HFF-Myc (cell line): ENCODE measurements around the gene HUS1.

Experiments used
- DNase-seq: peaks from one replicate; pipeline ENCODE4 v3.0.0-alpha.2; 2011; ENCODE audit warnings: low read depth; ENCODE audit errors: extremely low read depth
- H3K4me3 ChIP-seq: replicated peaks from 2 replicates; pipeline ENCODE4 v1.5.1; 2011; ENCODE audit warnings: low read depth, mild to moderate bottlenecking, control low read depth, low read length
- TF ChIP-seq, protein P1 (sequence below): IDR thresholded peaks from 2 replicates; pipeline ENCODE4 v1.5.1; 2012; ENCODE audit warnings: mild to moderate bottlenecking, low read depth, low read length, control low read depth; ENCODE audit errors: missing control alignments

HUS1 gene

DNA sequence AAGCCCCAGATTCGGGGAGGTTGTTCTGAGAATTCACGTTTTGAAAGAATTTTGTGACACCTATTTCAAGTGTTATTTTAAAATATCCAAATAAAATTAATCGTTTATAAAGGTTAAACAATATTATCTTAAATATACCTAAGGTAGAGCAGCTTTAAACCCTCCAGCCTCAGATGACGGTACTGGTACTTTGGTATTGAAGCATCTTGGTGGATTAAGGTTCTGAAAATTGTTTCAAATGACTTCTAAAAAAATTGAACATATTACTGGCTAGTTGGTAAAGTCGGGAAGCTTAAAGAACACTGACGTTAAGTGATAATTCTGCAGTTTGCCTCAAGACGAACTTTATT lies 392 bp upstream of the HUS1 start:
- TF ChIP-seq, protein P1, sequence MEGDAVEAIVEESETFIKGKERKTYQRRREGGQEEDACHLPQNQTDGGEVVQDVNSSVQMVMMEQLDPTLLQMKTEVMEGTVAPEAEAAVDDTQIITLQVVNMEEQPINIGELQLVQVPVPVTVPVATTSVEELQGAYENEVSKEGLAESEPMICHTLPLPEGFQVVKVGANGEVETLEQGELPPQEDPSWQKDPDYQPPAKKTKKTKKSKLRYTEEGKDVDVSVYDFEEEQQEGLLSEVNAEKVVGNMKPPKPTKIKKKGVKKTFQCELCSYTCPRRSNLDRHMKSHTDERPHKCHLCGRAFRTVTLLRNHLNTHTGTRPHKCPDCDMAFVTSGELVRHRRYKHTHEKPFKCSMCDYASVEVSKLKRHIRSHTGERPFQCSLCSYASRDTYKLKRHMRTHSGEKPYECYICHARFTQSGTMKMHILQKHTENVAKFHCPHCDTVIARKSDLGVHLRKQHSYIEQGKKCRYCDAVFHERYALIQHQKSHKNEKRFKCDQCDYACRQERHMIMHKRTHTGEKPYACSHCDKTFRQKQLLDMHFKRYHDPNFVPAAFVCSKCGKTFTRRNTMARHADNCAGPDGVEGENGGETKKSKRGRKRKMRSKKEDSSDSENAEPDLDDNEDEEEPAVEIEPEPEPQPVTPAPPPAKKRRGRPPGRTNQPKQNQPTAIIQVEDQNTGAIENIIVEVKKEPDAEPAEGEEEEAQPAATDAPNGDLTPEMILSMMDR, result no peak
- no peak for DNase-seq
- H3K4me3 ChIP-seq, result peak overlapping the region; percentile 82

DNA sequence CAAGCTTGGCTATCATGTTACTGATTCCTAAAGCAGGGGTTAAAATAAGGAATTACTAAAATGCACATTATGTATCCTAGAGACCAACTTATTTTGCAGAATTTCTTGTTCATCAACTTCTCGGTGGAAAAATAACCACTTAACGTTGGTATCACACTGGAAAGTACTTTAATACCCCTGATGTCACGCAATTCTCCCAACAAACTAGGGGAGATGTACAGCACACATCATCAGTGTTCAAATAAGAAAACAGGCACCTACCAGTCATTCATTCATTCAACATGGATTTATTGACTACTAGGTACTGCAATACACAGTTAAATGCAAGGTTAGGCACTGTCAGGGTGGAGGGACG lies 648 bp downstream of the HUS1 start:
- no peak for DNase-seq

DNA sequence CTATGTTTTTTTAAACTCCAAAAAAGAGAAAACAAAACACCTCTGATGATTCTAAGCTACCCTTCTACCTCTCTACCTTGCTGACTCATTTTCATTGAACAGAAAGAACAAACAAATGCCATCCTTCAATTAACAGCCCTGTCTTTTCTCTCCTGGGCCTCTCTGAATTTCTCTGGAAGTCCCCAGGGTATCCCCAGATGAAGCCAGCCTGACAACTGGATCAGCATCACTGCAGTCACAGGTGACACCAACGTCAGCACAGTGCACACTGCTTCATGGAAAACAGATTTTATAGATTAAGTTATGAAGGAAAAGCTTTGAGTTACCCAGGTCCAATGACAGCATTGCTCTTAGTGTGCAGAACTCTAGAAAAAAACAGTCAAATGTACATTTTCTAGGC lies 5.7 kb downstream of the HUS1 start:
- no peak for DNase-seq
- TF ChIP-seq, protein P1, result no peak
- H3K4me3 ChIP-seq, result no peak overlapping the region

More for the DNA sequence above, 648 bp downstream of the HUS1 start:
- TF ChIP-seq, protein P1, result no peak
- peak overlapping the region; percentile 82 for H3K4me3 ChIP-seq

DNA sequence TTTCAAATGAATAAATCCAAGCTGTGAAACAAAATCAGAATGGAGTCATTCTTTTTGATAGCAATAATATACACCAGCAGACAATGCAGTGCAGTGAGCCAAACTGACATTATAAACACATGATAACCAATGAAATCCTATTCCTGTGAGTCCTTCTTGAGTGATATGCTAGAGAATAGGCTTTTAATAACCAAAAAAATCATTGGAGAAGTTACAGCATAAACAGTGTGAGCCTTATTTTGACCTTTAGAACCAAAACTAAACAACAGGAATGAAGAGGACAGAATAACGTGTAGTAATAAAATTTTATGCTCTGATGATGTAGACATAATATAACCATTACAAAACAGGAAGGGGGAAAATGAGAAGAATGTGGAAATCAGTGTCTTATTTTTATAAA lies 8.7 kb downstream of the HUS1 start:
- no peak for DNase-seq
- TF ChIP-seq, protein P1, result no peak
- H3K4me3 ChIP-seq, result no peak overlapping the region

DNA sequence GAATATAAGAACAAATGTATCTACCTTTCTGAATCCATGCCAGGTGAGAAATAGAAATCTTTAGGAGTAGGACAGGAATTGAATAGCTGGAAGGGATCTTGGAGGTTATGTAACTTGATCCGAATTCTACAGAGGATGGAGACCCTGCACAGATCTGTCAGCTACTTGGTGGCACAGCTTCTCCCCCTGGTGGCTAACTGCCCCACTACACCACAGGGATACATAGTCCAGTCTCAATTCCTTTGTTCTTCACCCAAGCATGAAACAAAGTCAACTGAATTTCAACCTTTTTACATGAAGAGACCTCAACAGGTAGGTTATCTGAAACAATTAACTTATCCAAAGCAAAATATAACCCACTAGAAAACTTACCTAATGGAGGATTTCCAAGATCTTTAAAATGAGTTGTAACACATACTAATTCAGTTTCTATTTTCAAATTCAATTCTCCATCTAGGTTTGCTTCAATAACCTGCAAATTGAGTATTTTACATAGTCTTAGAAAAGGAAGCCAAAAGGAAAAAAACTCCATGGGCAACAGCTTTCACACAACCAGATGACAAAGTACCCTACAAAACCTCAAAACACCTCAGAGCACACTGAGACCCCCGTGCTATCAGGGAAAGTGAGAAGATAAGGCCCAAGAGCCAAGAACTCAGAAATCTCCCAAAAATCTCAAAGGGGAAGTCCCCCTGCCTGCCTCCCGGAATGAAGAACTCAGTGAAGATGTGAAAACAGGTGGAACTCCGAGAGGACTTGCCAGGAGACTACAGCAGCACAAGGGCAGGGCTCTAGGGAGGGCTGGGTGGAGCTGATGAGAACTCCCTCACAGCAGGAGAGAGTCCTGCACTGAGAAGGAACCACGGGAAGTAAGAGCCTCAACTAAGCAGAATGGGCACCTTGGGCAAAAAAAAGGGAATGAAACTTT lies 10.3 kb downstream of the HUS1 start:
- TF ChIP-seq, protein P1, result peak; percentile 96
- no peak overlapping the region for H3K4me3 ChIP-seq
- peak; percentile 48 for DNase-seq

DNA sequence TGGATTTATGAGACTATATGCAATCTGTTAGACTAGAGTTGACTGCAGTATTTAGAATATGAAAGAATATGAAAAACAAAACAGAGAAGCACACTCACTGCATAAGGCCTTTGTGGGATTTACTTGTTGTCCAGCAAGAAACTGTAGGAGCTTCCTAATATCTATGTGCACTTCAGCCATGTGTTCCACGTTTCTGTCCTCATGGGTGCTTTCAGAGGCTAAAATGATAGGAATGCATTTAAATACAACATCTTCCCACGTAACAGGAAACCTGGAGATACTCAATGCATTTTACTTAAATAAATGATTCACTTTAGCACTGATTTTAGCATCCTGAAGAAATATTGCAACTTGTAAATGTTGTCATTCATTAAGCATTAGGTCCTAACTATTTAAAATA lies 11.7 kb downstream of the HUS1 start:
- TF ChIP-seq, protein P1, result no peak
- DNase-seq, result no peak
- H3K4me3 ChIP-seq, result no peak overlapping the region
